Testis (tissue), 5 donors: ENCODE results near the gene TMED10. TPM values are rescaled to one million over a fixed set of nuclear protein-coding genes. Genes with fewer than 3 reads are reported as not detected.
A peak's percentile ranks its signal among the peaks of the same experiment; 100 is the strongest.

Experiments used
- DNase-seq: peaks from one replicate; pipeline ENCODE4 v3.0.0-alpha.2; 2019
- H3K27ac ChIP-seq, 2 donors: fragments of 200-600 bp; sonication (generic); one replicate each; pipeline ENCODE4 v1.5.1; 2019
- H3K27me3 ChIP-seq: fragments of 200-600 bp; sonication (generic); one replicate; pipeline ENCODE4 v1.5.1; 2019
- H3K36me3 ChIP-seq: fragments of 200-600 bp; sonication (generic); one replicate; pipeline ENCODE4 v1.5.1; 2017; ENCODE audit warnings: low read depth; ENCODE audit errors: missing control alignments
- H3K4me1 ChIP-seq: fragments of 200-600 bp; sonication (generic); one replicate; pipeline ENCODE4 v1.5.1; 2019
- H3K4me3 ChIP-seq, 2 donors: fragments of 200-600 bp; sonication (generic); one replicate each; pipeline ENCODE4 v1.5.1; 2017 to 2019
- H3K9me3 ChIP-seq: fragments of 200-600 bp; sonication (generic); one replicate; pipeline ENCODE4 v1.5.1; 2017
- POLR2A ChIP-seq: fragments of 450-650 bp; IDR thresholded peaks from one replicate; pipeline ENCODE4 v1.6.1; 2017; ENCODE audit warnings: antibody characterized with exemption, mild to moderate bottlenecking, moderate library complexity
- WGBS, 2 donors: methylation state at CpG; one replicate each; pipeline ENCODE4 v1.1.5; 2018; 5-methylcytosine and 5-hydroxymethylcytosine counted together
- intact Hi-C: fragments of 100-400 bp; cut with DNase I; formaldehyde crosslinking; loops from one replicate; pipeline ENCODE4 v1.15.1; 2023; ENCODE audit warnings: low total_unique reads
- long read RNA-seq, 2 donors: transcript quantifications; one replicate each; lab custom pipeline, GENCODE V29; 2026
- polyA plus RNA-seq: library from polyadenylated mRNA; stranded (reverse); fragments of 350-450 nt; fragmentation: Illumina TruSeq; extraction: RNeasy Lipid Tissue Mini Kit (QIAGEN cat#74804); gene quantifications from one replicate; pipeline ENCODE4 v1.2.3, GENCODE V29; 2014; ENCODE audit warnings: low read depth, low replicate concordance; ENCODE audit not compliant: insufficient read depth
- total RNA-seq, 2 donors: library from RNA; depleted of rRNA; stranded (reverse); fragments of >200 nt; gene quantifications; one replicate each; pipeline ENCODE4 v1.2.3, GENCODE V29; 2016
- TF ChIP-seq, protein P1 (sequence below), 3 experiments: fragments of 450-650 bp in 2 of 3; fragments of 200-600 bp in 1 of 3; sonication (generic) in 1 of 3; IDR thresholded peaks; one replicate each; pipeline ENCODE4 v1.5.1; 2016 to 2019; ENCODE audit warnings: antibody characterized with exemption in 3 of 3, mild to moderate bottlenecking in 2 of 3, moderate library complexity in 1 of 3

TMED10 gene
- 100 to 1,000 TPM; 255 to 334 TPM for total RNA-seq
- 417 TPM for polyA plus RNA-seq
- long read RNA-seq, donor 1, full-length matches to known transcripts = 172 of 518 reads
- long read RNA-seq, donor 1, partial matches to known transcripts = 144 of 518 reads
- long read RNA-seq, donor 1, other reads (novel, unspliced or antisense) = 202 of 518 reads
- long read RNA-seq, donor 2, full-length matches to known transcripts = 88 of 88 reads
- long read RNA-seq, donor 2, partial matches to known transcripts = 0 of 88 reads
- long read RNA-seq, donor 2, other reads (novel, unspliced or antisense) = 0 of 88 reads

- Histone ChIP-seq H3K4me3 (peak within 1 kb of the TSS; percentile 75 to 93), H3K9me3 (no peaks in the 10 kb centered on the region), H3K4me1 (peaks cover 29% of the 10 kb centered on the region), H3K27ac (peak within 1 kb of the TSS; percentile 86 to 94), H3K27me3 (no peaks in the 10 kb centered on the region), H3K36me3 (no peaks in the 10 kb centered on the region)
- TF ChIP-seq, protein P1, sequence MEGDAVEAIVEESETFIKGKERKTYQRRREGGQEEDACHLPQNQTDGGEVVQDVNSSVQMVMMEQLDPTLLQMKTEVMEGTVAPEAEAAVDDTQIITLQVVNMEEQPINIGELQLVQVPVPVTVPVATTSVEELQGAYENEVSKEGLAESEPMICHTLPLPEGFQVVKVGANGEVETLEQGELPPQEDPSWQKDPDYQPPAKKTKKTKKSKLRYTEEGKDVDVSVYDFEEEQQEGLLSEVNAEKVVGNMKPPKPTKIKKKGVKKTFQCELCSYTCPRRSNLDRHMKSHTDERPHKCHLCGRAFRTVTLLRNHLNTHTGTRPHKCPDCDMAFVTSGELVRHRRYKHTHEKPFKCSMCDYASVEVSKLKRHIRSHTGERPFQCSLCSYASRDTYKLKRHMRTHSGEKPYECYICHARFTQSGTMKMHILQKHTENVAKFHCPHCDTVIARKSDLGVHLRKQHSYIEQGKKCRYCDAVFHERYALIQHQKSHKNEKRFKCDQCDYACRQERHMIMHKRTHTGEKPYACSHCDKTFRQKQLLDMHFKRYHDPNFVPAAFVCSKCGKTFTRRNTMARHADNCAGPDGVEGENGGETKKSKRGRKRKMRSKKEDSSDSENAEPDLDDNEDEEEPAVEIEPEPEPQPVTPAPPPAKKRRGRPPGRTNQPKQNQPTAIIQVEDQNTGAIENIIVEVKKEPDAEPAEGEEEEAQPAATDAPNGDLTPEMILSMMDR (IDR thresholded peaks at IDR 0.05) = no peak
- peak; percentile 74 for TF ChIP-seq POLR2A
- intact Hi-C loops = no loop called here
- WGBS, 2 donors = 0% methylated on average over 19 to 38 of the region's 49 CpGs
- peak; percentile 93 for DNase-seq
These were observed at the start of gene TMED10 for GRCh38 chr14:75176142-75176820. Gene TMED10, minus strand, starts transcription at chr14:75176612. Its CDS starts 33 bp downstream, at chr14:75176579.

- Histone ChIP-seq H3K27ac (no peak overlapping the region), H3K9me3 (no peaks in the 10 kb centered on the region), H3K4me1 (peaks cover 12% of the 10 kb centered on the region), H3K36me3 (no peaks in the 10 kb centered on the region), H3K4me3 (no peak overlapping the region), H3K27me3 (no peaks in the 10 kb centered on the region)
- intact Hi-C loops = no loop called here
- no peak for DNase-seq
- WGBS, 2 donors = 87 to 91% methylated on average over 2 of the region's 2 CpGs
- TF ChIP-seq, protein P1 (IDR thresholded peaks at IDR 0.05) = no peak
- TF ChIP-seq POLR2A = no peak
These were observed 48.1 kb upstream of the TMED10 start for GRCh38 chr14:75224561-75224960.

GRCh38 chr14:75223664-75224154, 47.3 kb upstream of the TMED10 start:
- Histone ChIP-seq H3K9me3 (no peaks in the 10 kb centered on the region), H3K27ac (no peak overlapping the region), H3K36me3 (no peaks in the 10 kb centered on the region), H3K27me3 (no peaks in the 10 kb centered on the region), H3K4me3 (no peak overlapping the region), H3K4me1 (peaks cover 7% of the 10 kb centered on the region)
- peak; percentile 42 for DNase-seq
- WGBS, 2 donors = 84 to 88% methylated on average over 4 of the region's 4 CpGs
- intact Hi-C loops = no loop called here
- TF ChIP-seq, protein P1 (IDR thresholded peaks at IDR 0.05) = no peak
- TF ChIP-seq POLR2A = no peak

DNA sequence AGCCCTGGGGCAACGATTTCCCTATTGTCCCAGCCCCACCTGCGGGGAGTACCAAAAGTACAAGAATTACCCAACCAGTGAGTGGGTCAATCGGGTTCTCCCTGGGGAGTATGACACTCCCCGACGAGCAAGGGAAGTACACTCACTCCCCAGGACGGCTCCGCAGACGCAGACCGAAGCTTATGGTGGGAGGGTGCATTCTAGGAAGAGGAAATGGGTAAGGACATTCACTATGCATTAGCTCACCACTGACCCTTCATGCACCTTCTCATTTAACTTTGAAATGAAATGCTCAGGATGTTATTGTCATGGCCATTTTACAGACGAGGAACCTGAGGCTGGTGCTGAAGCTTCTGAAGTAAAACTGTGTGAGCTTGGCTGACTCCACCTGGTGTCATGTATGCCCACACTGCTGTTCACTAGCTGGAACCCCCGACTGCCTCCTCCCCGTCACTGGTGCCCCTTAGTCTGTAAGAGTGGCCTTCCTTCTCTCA, 45.8 kb upstream of the TMED10 start:
- no peaks in the 10 kb centered on the region for H3K9me3 ChIP-seq
- no peak overlapping the region for H3K27ac ChIP-seq
- H3K27me3 ChIP-seq = no peaks in the 10 kb centered on the region
- no peak for DNase-seq
- 75 to 86% methylated on average over 12 of the region's 12 CpGs for WGBS, 2 donors
- no peak overlapping the region for H3K4me3 ChIP-seq
- H3K4me1 ChIP-seq = peaks cover under 1% of the 10 kb centered on the region
- TF ChIP-seq, protein P1 (IDR thresholded peaks at IDR 0.05) = no peak
- TF ChIP-seq POLR2A = no peak
- H3K36me3 ChIP-seq = no peaks in the 10 kb centered on the region
- intact Hi-C loops = no loop called here
